ENCODE results near the gene WDR4.
"Not testable (repeated sequence)": the region's sequence is repeated elsewhere in the genome, so short reads cannot be mapped to it uniquely, and the experiment has no call there.

WDR4 gene

GRCh38 chr21:42878993-42879787 is at the start of gene WDR4:
Gene WDR4, minus strand, starts transcription at chr21:42879539. Its CDS starts 44 bp downstream, at chr21:42879495.
- peak; percentile 97 for DNase-seq (ENCODE audit: low read depth)
- TF ChIP-seq POLR2A (IDR thresholded peaks at IDR 0.05; ENCODE audit: extremely low read depth, insufficient read length) (peak; percentile 91), MYC (IDR thresholded peaks at IDR 0.05; ENCODE audit: low read depth, low read length) (peak; percentile 100), MAX (IDR thresholded peaks at IDR 0.05; ENCODE audit: low read depth, low read length) (peak; percentile 98), CTCF (IDR thresholded peaks at IDR 0.05; ENCODE audit: low read depth, low read length) (no peak)
- peak within 1 kb of the TSS; percentile 98 for H3K4me3 ChIP-seq (ENCODE audit: low read depth, low read length)

GRCh38 chr21:42927474-42928200 is 48.3 kb upstream of the WDR4 start:
- H3K4me3 ChIP-seq (ENCODE audit: low read depth, low read length); DNase-seq (ENCODE audit: low read depth): not testable (repeated sequence)

GRCh38 chr21:42925114-42925926 is 46.0 kb upstream of the WDR4 start, which contains the start of gene ERVH48-1:
Gene ERVH48-1, minus strand, starts transcription at chr21:42925630. Its CDS starts 6,624 bp downstream, at chr21:42919006.
- peak; percentile 68 for DNase-seq (ENCODE audit: low read depth)
- H3K4me3 ChIP-seq (ENCODE audit: low read depth, low read length): no peak within 1 kb of the TSS
- TF ChIP-seq MYC (IDR thresholded peaks at IDR 0.05; ENCODE audit: low read depth, low read length) (no peak), POLR2A (IDR thresholded peaks at IDR 0.05; ENCODE audit: extremely low read depth, insufficient read length) (no peak)

GRCh38 chr21:42924433-42924751 is 45.1 kb upstream of the WDR4 start:
- no peak for DNase-seq (ENCODE audit: low read depth)
- peak overlapping the region; percentile 32 for H3K4me3 ChIP-seq (ENCODE audit: low read depth, low read length)
- TF ChIP-seq MAX (IDR thresholded peaks at IDR 0.05; ENCODE audit: low read depth, low read length) (no peak), CTCF (IDR thresholded peaks at IDR 0.05; ENCODE audit: low read depth, low read length) (no peak), POLR2A (IDR thresholded peaks at IDR 0.05; ENCODE audit: extremely low read depth, insufficient read length) (no peak), MYC (IDR thresholded peaks at IDR 0.05; ENCODE audit: low read depth, low read length) (no peak)

- TF ChIP-seq MAX (IDR thresholded peaks at IDR 0.05; ENCODE audit: low read depth, low read length) (peak; percentile 37), MYC (IDR thresholded peaks at IDR 0.05; ENCODE audit: low read depth, low read length) (no peak), CTCF (IDR thresholded peaks at IDR 0.05; ENCODE audit: low read depth, low read length) (peak; percentile 73)
- H3K4me3 ChIP-seq (ENCODE audit: low read depth, low read length): peak overlapping the region; percentile 32
- peak; percentile 97 for DNase-seq (ENCODE audit: low read depth)
These were observed 44.5 kb upstream of the WDR4 start for GRCh38 chr21:42923553-42924432.

GRCh38 chr21:42922918-42923317 is 43.6 kb upstream of the WDR4 start:
- DNase-seq (ENCODE audit: low read depth): no peak
- H3K4me3 ChIP-seq (ENCODE audit: low read depth, low read length): no peak overlapping the region

More at GRCh38 chr21:42922918-42923317, 43.6 kb upstream of the WDR4 start:
- TF ChIP-seq MYC (IDR thresholded peaks at IDR 0.05; ENCODE audit: low read depth, low read length) (no peak), CTCF (IDR thresholded peaks at IDR 0.05; ENCODE audit: low read depth, low read length) (no peak), MAX (IDR thresholded peaks at IDR 0.05; ENCODE audit: low read depth, low read length) (no peak), POLR2A (IDR thresholded peaks at IDR 0.05; ENCODE audit: extremely low read depth, insufficient read length) (no peak)
